Vagina (tissue), 2 donors: ENCODE results near the gene STARD13.

ENCODE experiments used
- POLR2A ChIP-seq, 2 donors: fragments of 450-650 bp; IDR thresholded peaks; one replicate each; pipeline ENCODE4 v1.6.1; 2017; ENCODE audit warnings: antibody characterized with exemption in 2 of 2, mild to moderate bottlenecking in 2 of 2, moderate library complexity in 2 of 2
- POLR2AphosphoS5 ChIP-seq, 2 donors: sonication (generic); formaldehyde crosslinking; IDR thresholded peaks; one replicate each; pipeline ENCODE4 v1.9.0; 2017; ENCODE audit warnings: antibody characterized with exemption in 2 of 2, mild to moderate bottlenecking in 2 of 2, low read depth in 1 of 2; ENCODE audit not compliant: insufficient read depth in 1 of 2
- TF ChIP-seq, protein P1 (sequence below), 3 experiments: fragments of 450-650 bp in 2 of 3; fragments of 200-600 bp in 1 of 3; sonication (generic) in 1 of 3; IDR thresholded peaks; one replicate each; pipeline ENCODE4 v1.5.1; 2017 to 2019; ENCODE audit warnings: antibody characterized with exemption in 3 of 3, mild to moderate bottlenecking in 2 of 3, moderate library complexity in 2 of 3

DNA sequence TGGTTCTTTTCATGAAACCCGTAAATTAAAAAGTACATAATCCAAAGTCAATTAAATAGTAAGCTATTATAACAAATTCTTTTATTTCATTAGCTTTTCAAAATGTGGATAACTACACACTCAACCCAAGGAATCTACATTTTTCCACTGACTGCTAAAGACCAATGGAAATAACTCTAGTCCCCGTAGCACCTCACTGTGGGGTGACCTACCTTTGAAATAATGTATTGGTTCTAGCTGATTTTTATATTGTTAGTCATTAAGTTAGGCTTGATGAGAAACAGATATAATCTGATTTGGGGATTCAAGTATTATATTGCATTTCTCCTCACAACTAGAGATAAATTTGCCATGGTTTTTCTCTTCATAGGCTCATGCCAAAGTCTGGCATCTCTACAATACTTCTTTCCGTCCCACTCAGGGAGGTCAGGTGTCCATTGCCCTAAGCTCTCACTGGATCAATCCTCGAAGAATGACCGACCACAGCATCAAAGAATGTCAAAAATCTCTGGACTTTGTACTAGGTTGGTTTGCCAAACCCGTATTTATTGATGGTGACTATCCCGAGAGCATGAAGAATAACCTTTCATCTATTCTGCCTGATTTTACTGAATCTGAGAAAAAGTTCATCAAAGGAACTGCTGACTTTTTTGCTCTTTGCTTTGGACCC lies 232.0 kb downstream of the STARD13 start:
- TF ChIP-seq, protein P1, sequence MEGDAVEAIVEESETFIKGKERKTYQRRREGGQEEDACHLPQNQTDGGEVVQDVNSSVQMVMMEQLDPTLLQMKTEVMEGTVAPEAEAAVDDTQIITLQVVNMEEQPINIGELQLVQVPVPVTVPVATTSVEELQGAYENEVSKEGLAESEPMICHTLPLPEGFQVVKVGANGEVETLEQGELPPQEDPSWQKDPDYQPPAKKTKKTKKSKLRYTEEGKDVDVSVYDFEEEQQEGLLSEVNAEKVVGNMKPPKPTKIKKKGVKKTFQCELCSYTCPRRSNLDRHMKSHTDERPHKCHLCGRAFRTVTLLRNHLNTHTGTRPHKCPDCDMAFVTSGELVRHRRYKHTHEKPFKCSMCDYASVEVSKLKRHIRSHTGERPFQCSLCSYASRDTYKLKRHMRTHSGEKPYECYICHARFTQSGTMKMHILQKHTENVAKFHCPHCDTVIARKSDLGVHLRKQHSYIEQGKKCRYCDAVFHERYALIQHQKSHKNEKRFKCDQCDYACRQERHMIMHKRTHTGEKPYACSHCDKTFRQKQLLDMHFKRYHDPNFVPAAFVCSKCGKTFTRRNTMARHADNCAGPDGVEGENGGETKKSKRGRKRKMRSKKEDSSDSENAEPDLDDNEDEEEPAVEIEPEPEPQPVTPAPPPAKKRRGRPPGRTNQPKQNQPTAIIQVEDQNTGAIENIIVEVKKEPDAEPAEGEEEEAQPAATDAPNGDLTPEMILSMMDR (IDR thresholded peaks at IDR 0.05): no peak
- TF ChIP-seq POLR2AphosphoS5 (IDR thresholded peaks at IDR 0.05; ENCODE audit: insufficient read depth in 1 of 2, low read depth in 1 of 2): no peak
- TF ChIP-seq POLR2A (IDR thresholded peaks at IDR 0.05): no peak
